NCI-H524 (cell line): Measurements from ENCODE around the gene ITIH1.
"Not testable (repeated sequence)": the region's sequence is repeated elsewhere in the genome, so short reads cannot be mapped to it uniquely, and the experiment has no call there.

Experiments used
- DNase-seq, 2 experiments: peaks; one replicate each; lab custom pipeline; 2025; lab: John Stamatoyannopoulos, UW

Gene ITIH1

DNA sequence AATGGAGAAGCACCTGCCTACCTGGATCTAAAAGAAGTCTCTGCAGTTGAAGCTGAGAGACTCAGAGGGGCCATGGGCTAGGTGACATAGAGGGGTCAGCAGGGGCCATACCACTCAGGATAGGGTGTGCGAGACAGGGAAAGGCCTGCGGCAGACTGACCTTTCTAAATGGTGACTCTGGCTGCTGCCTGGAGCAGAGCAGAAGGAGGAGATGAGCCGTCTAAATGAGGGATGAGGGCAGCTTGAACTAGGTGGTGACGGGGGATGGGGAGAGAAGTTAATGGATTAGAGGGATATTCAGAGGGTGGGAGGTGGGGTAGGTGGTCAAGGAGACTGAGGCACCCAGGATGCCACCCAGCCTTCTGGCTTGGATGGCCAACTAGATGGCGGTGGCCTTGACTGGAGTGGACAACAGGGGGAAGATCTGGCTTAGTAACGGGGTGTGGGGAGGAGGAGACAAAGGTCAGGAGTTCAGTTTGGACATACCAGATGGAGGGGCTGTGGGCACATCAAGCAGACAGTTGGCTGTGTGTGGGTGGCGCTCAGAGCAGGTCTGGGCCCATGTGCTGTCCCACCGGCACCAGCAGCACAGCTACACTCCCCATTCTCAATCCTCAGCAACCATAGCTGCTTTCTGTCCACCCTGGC, 3.2 kb upstream of the ITIH1 start:
- no peak for DNase-seq

DNA sequence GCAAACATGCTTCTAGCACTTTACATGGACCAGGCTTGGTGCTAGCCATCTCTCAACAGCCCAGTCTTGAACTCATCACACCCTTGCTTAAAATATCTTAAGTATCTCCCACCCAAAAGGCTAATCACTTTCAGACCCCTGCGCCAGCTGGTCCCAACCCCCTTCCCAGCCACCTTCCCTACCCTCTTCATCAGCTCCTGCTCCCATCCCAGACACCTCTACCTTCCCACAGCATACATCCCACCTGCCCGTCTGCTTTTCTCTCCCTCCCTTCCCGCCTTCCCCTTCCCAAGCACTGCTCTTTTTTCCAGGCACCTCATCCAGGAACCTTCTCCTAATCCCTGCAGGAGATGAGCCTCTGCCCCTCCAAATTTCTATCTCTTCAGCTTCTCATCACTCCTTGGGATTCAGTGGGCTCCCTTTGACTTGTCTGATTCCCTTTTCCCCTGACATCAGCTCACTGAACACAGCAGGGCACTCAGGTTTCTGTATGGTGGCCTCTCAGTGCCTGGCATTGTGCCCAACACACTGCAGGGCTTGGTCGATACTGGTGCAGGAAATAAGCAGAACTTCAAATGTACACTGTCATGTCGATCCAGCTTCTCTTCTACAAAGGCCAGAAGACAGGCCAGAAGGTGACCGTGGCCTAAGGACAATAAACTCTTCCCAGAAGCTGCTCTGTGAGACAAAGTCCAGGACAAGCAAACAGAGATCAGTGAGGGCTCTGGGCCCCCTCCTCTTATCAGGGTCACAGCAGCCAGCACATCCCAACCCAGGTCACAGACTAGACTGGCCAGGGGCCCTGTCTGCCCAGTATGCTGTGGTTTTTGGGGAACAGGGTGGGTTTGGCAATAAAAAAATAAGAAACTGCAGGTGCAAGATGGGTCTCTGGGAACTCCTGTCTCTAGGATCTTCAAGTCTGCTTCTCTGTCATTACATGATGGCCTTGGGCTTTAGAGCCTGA, 2.2 kb upstream of the ITIH1 start:
- DNase-seq = no peak

DNA sequence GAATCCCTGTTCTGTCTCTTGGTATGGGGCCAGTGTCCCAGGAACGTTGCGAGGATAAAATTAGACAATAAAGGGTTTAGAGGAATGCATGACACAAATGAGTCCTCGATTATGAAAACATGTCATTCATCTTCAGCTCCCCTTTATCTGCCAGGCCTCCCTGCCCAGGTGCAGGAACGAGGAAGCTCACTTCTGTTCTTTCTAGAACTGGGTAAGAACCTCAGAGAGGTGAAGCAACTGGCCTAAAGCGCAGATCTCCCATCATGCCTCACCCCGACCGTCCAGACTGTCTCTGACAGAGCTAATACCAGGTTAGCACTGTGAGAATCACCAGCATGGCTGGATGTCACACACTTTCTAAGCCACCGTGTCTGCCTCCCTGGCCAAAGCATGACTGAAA, 1.5 kb upstream of the ITIH1 start:
- no peak for DNase-seq

DNA sequence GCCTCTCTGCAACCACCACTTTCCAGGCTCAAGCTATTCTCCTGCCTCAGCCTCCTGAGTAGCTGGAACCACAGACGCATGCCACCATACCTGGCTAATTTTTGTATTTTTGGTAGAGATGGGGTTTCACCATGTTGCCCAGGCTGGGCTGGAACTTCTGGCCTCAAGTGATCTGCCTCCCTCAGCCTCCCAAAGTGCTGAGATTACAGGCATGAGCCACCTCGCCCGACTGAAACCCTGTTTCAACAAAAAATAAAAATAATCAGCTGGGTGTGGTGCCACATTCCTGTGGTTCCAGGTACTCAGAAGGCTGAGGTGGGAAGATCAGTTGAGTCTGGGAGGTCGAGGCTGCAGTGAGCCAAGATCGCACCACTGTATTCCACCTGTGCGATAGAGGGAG, 913 bp upstream of the ITIH1 start:
- not testable (repeated sequence) for DNase-seq

DNA sequence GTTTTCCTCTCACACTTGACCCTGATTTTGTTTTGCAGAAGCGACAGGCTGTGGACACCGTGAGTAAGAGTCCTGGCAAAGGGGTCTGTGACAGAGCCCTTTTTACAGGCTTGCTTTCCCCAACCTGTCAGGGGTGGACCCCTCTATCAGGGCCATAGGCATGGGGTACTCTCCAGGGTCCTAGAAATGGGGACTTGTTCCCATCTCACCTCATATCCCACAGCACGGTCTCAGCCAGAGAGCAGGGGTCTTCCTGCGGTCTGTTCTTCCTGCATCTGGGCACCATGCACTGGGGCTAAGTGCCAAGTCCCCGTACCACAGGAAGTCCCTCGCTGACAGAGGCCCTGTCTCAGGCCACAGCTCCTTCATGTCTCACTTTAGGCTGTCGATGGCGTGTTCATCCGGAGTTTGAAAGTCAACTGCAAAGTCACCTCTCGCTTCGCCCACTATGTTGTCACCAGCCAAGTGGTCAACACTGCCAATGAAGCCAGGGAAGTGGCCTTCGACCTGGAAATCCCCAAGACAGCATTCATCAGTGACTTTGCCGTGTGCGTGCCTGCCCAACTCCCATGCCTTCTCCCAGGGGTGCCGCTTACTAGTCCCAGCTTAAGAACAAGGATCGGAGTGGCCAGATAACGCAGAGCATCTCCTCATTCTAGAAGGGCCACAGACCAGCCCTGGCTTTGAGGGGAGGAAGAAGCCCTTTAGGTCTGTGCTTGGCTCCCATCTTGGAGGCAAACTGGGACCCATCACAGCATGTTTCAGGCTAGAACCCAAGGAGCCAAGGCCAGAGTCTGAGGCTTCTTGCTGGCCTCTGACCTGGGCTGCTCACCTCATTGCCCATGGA, 783 bp downstream of the ITIH1 start:
- DNase-seq = no peak

DNA sequence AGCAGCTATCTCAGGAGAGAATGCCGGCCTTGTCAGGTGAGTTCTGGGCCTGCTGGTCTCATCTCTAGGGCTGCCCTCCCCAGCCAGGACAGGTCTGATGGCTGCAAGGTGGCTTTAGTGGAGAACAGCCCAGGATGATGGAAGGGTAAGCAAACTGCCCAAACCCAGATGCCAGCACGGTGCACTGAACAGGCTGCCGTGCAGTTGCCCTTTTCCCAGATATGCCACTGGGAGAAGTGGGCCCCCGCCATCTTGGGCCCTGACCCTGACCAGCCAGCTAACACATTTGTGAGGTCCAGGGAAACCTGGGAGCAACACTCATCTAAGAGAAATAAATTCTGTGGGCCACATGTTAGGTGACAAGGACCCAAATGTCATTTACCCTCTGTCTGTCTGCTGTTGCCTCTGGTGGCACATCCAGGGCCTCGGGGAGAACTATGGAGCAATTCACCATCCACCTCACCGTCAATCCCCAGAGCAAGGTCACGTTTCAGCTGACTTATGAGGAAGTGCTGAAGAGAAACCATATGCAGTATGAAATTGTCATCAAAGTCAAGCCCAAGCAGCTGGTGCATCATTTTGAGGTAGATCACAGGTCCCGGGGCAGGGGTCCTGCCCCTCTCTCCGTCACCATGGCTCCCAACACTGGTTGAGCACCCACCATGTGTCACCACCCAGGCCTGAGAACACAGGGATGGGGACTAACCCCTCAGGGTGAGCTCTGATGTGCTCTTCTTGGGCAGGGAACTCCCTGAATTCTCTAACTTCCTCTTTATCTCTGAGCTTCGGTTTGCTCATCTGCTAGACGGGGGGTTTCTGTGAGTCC, 1.8 kb downstream of the ITIH1 start:
- DNase-seq = no peak

DNA sequence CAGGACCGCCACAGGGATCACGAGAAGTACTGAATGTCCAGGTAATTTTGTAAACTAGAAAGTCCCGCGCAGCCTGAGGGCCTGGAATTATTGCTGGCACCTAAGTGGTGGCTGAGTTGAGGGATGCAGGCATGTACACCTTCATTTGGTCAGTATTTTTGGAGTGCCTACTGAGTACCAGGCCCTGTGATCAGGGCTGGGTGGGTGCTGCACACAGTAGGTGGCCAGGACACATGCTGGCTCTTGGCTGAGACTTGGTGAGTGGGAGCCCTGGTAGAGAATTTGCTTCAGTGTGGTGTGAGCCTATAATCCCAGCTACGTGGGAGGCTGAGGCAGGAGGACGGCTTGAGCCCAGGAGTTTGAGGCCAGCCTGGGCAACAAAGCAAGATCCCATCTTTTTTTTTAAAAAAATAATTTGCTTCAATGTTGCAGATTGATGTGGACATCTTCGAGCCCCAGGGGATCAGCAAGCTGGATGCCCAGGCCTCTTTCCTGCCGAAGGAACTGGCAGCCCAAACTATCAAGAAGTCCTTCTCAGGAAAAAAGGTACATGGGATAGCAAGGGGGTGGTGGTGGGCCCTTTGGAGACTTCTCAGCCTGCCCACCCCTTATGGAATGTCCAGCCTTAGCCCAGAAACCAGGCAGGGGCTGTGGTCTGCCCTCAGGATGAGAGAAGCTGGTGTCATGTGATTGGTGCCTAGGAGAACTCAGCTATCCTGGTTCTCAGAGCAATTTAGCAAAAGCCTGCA, 2.6 kb downstream of the ITIH1 start:
- DNase-seq = no peak

DNA sequence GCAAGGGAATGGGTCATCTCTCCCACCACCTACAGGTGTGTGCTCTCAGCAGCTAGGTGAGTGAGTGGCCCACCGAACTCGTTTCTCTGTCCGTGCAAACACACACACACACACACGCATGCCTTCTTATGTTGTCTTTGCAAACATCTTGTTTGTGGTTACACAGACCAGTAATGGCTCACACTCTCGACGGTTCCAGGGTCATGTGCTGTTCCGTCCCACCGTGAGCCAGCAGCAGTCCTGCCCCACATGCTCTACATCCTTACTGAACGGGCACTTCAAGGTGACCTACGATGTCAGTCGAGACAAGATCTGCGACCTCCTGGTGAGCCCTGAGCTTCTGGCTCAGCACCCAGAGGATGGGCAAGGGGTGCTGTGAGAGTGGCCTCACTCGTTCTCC, 4.3 kb downstream of the ITIH1 start:
- no peak for DNase-seq

DNA sequence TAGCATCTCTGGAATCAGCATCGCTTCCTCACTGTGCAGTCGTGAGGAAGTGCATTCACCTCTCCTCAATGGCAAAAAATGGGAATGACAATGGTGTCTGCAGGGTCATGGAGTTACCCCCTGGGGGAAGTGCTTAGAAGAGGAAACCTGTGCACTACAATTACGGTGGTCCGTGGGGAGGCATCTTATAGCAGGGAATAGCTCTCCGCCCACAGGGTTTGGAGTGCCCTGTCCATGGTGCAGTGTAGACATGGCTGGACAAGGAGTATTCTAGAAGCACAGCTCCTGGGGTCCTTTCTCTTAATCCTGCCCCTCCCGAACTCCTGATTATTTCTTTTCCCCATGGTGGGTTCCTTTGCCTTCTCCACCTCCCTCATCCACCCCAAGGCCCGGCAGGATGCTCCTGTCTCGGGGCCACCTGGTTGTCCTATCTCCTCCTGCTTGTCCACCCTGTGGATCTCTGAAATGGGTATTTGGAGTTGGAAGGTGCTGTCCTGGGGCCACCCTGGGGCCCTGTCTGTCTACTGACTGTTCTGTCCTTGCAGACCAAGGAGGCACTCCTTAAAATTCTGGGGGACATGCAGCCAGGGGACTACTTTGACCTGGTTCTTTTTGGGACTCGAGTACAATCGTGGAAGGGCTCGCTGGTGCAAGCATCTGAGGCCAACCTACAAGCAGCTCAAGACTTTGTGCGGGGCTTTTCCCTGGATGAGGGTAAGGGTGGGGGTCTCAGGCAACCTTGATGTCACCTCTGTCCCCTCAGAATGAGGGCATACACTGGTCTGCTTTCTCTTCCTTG, 5.2 kb downstream of the ITIH1 start:
- DNase-seq = no peak

DNA sequence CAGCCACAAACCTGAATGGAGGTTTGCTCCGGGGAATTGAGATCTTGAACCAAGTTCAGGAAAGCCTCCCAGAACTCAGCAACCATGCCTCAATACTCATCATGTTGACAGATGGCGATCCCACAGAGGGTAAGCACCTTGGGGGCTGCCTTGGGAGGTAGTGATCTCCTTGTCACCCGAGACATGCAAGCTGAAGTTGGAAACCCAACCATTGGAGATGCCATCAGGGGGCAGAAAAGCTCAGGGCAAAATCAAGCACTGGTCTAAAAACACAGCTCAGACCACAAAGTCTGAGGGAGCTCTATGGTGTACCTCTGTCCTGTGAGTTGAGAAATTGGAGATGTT, 5.8 kb downstream of the ITIH1 start:
- no peak for DNase-seq

DNA sequence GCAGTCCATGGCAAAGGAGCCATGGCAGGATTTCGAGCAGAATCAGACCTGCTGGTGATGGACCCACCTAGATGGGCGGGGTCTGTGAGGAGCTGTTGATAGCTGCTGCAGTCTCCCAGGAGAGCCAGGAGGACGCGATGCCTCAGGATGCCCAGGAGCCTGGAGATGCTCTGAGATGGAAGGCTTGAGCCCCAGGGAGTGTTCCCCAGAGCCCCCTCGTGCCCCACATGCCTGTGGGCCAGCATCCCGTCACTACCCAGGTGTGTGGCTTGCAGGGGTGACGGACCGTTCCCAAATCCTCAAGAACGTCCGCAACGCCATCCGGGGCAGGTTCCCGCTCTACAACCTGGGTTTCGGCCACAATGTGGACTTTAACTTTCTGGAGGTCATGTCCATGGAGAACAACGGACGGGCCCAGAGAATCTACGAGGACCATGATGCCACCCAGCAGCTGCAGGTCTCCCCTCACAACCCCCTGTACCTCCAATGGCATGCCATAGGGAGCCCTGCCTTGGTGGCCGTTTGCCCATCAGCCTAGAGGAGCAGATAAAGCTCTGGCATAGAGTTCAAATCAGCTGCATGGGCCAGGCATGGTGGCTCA, 6.7 kb downstream of the ITIH1 start:
- DNase-seq = no peak

DNA sequence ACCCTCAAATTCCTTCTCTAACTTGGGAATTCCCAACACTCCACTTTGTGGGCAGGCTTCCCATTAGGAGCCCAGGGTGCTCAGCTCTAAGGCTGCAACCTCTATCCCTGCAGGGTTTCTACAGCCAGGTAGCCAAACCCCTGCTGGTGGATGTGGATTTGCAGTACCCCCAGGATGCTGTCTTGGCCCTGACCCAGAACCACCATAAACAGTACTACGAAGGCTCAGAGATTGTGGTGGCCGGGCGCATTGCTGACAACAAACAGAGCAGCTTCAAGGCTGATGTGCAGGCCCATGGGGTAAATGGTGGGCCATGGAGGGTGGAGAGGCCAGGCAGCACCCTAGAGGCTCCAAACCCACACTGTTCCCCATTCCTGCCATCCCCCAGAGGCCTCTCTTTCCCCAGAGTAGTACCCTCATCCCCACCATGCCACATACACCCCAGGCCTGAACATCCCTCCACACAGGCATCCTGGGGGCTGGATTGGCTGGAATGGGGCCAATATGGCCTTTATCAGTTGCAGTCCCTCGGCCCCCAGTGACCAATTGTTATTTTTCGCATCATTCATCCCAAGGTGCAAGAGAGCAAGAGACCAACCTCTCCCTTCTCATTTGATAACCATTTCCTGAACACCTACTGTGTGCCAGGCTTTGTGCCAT, 7.7 kb downstream of the ITIH1 start:
- no peak for DNase-seq

DNA sequence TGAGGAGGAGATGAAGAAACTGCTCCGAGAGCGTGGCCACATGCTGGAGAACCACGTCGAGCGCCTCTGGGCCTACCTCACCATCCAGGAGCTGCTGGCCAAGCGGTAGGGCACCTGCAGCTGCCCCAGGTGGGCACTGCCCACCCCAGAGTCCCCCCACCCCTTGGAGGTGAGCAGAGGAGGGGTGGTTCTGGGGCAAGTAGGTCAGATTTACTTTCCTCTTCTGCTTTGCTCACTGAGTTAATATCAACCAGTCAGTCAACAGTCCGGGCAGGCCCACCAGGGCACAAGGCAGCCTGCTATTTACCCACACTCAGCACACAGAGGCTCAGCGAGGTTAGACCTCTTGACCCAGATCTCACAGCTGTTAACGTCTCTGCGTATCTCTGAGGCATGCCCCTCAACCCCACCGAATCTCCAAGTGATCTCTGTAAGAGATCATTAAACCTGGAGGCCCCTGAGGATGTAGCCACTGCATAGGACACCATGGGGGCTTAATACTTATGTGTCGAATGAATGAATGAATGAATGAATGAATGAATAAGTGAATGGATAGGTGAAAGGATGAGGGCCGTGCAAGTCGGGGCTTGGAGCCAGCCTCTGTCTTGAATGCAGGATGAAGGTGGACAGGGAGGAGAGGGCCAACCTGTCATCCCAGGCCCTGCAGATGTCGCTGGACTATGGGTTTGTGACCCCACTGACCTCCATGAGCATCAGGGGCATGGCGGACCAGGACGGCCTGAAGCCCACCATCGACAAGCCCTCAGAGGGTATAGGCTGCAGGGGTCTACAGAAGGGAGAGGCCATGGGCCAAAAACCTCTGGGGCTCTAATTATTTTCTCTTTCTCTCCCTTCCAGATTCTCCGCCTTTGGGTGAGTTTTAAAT, 9.2 kb downstream of the ITIH1 start:
- no peak for DNase-seq

DNA sequence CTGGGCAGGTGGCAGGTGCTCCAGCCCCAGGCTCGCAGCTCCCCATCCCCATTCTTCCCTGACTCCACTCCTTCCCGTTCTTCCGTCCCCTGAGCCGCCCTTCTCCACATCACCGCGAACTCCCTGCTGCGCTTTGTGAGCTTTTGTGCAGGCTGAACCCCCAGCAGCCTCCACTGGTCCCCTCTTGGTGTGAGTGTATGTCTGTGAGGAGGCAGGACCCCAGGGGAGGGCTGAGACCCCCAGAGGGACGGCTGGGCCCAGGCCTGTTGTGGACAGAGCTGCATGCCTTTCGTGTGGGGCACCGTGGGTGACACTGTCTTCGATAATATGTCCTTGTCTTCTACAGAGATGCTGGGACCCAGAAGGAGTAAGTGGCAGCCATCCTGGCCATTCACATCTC, 9.8 kb downstream of the ITIH1 start:
- DNase-seq = no peak

DNA sequence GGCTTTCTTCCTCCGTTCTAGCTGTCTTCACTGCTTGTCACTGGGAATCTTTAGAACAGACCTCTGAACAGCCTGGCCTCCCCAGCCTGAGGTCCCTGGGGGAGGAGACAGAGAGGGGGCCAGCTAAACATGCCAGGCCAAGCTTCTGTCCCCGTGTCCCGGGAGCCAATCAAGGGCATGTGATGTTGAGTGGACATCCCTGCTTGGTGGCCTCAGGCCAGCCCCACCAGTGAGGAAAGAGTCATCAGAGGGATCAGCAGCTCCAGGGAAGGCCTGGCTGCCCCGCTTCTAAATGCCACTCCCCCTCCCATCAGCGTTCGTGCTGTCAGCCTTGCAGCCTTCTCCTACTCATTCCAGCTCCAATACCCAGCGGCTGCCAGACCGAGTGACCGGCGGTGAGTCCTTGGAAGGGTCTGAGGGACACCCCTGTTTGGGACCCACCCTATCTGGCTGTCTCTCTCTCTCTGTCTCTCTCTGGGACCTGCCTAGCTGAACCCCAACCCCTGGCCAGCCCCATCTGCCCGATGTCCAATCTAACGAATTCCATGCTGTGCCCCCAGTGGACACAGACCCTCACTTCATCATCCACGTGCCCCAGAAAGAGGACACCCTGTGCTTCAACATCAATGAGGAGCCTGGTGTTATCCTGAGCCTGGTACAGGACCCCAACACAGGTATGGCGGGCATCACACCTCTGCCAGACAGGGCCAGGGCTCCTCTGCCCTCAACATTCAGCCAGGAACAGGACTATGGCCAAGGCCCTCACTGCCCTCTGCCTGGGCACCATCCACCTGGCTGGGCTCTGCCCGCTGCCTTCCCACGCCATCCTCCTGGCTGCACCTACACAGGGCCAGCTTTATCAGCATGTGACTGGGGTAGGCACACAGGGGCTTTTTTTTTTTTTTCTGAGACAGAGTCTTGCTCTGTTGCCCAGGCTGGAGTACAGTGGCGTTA, 10.6 kb downstream of the ITIH1 start:
- DNase-seq = no peak

DNA sequence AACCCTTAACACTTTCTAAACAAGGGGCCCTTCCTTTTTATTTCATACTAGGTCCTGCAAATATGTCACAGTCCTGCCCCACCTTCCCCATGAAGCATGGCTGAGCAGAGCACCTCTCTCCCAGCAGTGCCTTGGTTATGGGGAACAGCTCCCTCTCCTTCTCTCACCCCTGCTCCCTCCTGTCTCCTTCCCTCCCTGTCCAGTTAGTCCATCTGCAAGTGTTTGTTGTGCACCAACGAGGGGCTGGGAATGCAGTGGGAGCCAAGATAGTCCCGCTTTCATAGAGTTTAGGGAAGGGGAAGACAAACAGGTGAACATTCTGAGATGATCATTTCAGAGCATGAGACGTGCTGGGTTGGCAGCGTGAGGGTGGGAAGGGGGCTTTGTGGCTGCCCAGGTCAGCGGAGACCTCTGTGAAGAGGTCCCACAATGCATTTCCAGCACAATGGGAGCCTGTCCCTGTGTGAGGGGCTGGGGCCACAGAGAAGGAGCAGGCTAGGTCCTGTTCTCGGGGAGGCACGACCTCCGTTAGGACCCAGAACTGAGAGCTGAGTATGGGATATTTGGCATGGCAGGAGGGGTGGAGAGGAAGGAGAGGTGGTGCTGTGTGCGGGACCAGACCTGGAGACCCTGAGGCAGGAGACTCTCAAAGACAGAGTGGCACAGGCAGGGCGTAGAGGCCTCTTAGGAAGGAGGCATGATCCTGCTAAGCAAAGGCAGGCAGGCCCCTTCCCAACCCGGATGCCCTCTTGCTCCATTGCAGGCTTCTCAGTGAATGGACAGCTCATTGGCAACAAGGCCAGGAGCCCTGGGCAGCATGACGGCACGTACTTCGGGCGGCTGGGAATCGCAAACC, 11.7 kb downstream of the ITIH1 start:
- no peak for DNase-seq
